ENCODE results near the gene ADPGK.

ADPGK gene

DNA sequence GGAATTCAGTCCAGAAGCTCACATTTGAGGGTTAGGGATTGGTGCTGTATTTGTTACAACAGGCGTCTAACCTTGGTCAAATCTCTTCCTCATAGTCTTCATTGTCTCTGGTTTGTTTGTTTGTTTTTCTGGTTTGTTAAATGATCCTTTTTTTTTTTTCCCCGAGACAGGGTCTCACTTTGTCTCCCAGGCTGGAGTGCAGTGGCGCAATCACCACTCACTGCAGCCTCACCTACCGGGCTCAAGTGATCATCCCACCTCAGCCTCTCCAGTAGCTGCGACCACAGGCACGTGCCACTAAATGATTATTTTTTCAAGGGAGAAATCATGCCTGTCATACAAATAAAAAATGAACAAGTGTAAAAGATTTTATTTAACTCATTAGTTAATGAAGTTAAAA, 14.3 kb upstream of the ADPGK start:
- H3K4me3 ChIP-seq (ENCODE audit: low read depth, low read length): no peak overlapping the region
- no peak for DNase-seq (ENCODE audit: low read depth)
- TF ChIP-seq, protein P1, sequence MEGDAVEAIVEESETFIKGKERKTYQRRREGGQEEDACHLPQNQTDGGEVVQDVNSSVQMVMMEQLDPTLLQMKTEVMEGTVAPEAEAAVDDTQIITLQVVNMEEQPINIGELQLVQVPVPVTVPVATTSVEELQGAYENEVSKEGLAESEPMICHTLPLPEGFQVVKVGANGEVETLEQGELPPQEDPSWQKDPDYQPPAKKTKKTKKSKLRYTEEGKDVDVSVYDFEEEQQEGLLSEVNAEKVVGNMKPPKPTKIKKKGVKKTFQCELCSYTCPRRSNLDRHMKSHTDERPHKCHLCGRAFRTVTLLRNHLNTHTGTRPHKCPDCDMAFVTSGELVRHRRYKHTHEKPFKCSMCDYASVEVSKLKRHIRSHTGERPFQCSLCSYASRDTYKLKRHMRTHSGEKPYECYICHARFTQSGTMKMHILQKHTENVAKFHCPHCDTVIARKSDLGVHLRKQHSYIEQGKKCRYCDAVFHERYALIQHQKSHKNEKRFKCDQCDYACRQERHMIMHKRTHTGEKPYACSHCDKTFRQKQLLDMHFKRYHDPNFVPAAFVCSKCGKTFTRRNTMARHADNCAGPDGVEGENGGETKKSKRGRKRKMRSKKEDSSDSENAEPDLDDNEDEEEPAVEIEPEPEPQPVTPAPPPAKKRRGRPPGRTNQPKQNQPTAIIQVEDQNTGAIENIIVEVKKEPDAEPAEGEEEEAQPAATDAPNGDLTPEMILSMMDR (IDR thresholded peaks at IDR 0.05; ENCODE audit: control insufficient read depth, extremely low read depth, insufficient read depth): no peak

DNA sequence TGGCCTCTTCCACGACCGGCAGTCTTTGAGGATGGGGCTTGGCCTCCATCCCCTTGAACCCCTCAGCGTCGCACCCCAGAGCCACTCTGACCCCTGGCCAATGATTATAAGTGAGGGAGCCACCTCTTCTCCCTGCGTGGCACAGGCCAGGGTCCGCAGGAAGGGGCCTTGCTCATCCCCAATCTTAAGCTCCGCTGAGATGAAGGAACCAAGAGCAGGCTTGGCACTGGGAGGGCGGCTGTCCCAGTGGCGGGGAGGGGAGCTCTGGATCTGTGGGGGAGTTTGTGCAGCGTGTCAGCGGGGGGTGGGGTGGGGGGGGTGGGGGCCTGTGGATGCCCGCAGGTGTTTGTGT, 13.8 kb upstream of the ADPGK start:
- peak overlapping the region; percentile 48 for H3K4me3 ChIP-seq (ENCODE audit: low read depth, low read length)
- TF ChIP-seq, protein P1 (IDR thresholded peaks at IDR 0.05; ENCODE audit: control insufficient read depth, extremely low read depth, insufficient read depth): no peak
- no peak for DNase-seq (ENCODE audit: low read depth)

DNA sequence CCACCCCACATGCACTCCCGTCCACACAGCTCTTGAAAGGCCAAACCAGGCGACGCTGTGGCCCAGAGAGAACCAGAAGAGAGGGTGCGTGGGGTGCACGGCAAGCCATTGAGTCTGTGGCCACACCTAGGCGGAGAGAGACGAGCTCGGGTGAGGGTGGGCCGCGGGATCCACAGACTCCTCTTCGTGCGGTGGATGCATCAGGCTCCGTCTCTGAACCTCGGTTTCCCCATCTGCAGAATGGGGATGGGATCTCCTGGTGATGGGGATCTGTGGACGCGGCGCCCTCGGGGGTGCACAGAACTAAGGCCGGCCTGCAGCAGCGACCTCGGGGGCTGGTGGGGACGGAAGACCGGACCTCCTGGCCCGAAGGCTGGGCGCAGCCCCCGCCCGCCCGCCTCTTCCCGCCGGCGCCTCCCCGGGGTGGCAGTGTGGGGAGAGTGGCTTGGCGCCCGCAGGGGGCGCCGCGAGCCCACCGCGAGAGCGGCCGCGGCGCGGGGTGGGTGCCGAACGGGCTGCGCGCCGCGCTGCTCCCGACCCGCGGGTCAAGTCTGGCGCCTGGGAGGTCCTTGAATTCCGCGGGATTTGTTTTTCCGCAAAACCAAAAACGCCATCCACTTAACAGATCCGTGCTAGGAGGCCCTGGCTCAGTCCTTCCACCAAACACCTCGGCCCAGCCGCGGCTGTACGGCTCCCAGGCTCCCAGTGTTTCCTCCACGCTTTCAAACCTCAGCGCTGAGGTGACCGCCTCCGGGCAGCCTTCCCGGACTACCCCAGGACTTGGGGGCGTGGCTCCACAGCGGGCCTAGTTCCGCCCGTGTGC, 13.2 kb upstream of the ADPGK start:
- H3K4me3 ChIP-seq (ENCODE audit: low read depth, low read length): peak overlapping the region; percentile 48
- TF ChIP-seq, protein P1 (IDR thresholded peaks at IDR 0.05; ENCODE audit: control insufficient read depth, extremely low read depth, insufficient read depth): peak; percentile 78
- no peak for DNase-seq (ENCODE audit: low read depth)

DNA sequence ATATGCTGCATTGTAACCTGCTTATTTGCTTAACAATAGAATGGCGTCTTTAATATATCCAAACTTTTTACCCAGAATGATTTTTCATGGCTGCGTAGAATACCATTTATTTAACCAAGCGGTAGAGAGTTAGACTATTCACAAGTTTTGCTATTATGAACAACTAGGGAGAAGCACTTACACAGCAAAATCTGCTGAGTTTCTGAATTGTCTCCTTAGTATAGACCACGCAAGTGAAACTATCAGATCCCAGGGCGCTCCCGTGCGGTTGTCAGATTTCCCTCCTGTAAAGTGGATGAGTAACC, 12.6 kb upstream of the ADPGK start:
- TF ChIP-seq, protein P1 (IDR thresholded peaks at IDR 0.05; ENCODE audit: control insufficient read depth, extremely low read depth, insufficient read depth): no peak
- H3K4me3 ChIP-seq (ENCODE audit: low read depth, low read length): no peak overlapping the region; the same call in 1 of the 2 replicates
- no peak for DNase-seq (ENCODE audit: low read depth)

DNA sequence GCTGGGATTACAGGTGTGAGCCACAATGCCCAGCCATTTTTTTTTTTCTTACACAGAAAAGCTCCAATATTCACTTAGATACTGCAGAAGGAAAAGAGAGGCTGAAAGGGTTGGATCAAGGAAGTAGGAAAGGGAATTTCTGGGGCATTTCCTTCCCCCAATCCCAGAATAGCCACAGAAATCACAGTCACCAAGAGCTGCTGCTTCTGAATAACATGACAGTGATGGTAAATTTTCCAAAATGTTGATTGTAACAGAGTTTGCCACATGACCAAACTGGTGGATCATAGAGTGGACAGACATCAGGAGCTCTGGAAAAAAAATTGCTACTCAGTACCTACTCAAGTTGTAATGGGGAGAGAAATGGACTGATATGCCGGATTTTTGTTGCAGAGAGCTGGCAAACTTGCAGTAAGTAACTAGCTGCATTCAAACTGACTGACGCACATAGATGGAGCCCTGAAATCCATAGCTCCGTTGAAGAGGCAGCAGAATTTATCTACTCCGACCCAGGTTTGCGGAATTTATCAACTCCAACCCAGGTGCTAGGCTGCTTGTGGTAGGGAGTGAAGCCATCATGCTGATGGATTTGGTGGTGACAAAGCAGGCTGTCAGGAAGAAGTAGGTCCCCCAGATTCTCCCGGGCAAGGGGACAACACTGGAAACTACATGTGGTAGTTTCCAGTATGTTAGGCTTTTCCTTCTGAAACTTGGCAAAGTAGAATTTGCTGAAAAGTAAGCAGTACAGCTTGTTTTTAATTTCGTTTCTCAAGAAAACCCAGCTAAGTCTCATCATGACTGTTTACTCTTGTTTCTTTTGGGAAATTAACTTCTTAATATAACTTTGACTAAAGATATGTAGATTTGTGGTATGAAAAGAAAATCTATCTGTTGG, 10.5 kb upstream of the ADPGK start:
- no peak overlapping the region for H3K4me3 ChIP-seq (ENCODE audit: low read depth, low read length)
- TF ChIP-seq, protein P1 (IDR thresholded peaks at IDR 0.05; ENCODE audit: control insufficient read depth, extremely low read depth, insufficient read depth): no peak

DNA sequence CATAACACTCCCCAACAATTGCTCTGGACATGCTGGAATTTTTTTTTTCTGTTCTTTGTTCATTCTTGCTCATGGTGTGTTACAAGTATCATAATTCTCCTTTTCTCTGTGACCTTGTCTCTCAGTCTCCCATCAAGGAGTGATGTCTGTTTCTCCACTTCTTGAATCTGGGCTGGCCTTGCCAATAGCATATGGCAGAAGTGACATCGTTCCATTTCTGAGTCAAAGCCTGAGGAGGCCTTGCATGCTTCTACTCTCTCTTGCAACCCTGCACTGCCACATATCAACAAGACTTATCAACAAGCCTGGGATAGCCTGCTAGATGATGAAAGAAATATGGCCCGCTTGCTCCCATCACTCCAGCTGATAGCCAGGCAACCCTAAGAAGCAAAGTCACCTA, 8.9 kb upstream of the ADPGK start:
- H3K4me3 ChIP-seq (ENCODE audit: low read depth, low read length): no peak overlapping the region
- TF ChIP-seq, protein P1 (IDR thresholded peaks at IDR 0.05; ENCODE audit: control insufficient read depth, extremely low read depth, insufficient read depth): no peak
- DNase-seq (ENCODE audit: low read depth): no peak

More for the DNA sequence above, 10.5 kb upstream of the ADPGK start:
- no peak for DNase-seq (ENCODE audit: low read depth)
